DOHH2 (cell line): Measurements from ENCODE around the gene CEP41.

Source experiments
- H3F3A ChIP-seq: fragments of 200-600 bp; sonication (generic), shearing (Covaris generic); 2 replicates; pipeline ENCODE4 v1.6.0; 2016; ENCODE audit warnings: antibody characterized with exemption, mild to moderate bottlenecking; ENCODE audit not compliant: control insufficient read depth, insufficient read depth
- H3K27ac ChIP-seq: fragments of 200-600 bp; sonication (generic); 2 replicates; pipeline ENCODE4 v1.5.1; 2014; ENCODE audit warnings: low read depth, mild to moderate bottlenecking, low read length, moderate library complexity
- H3K27me3 ChIP-seq: fragments of 200-600 bp; sonication (generic); 2 replicates; pipeline ENCODE4 v1.6.1; 2014; ENCODE audit warnings: mild to moderate bottlenecking, low read length, mixed read lengths; ENCODE audit not compliant: control insufficient read depth
- H3K36me3 ChIP-seq: fragments of 200-600 bp; sonication (generic); 2 replicates; pipeline ENCODE4 v1.6.1; 2014; ENCODE audit warnings: mild to moderate bottlenecking, low read length, moderate library complexity, mixed read lengths; ENCODE audit not compliant: control insufficient read depth
- H3K4me1 ChIP-seq: fragments of 200-600 bp; sonication (generic); 2 replicates; pipeline ENCODE4 v1.6.1; 2014; ENCODE audit warnings: mild to moderate bottlenecking, low read length, mixed read lengths; ENCODE audit not compliant: control insufficient read depth
- H3K4me2 ChIP-seq: fragments of 200-600 bp; sonication (generic); 2 replicates; pipeline ENCODE4 v1.6.0; 2014; ENCODE audit warnings: mild to moderate bottlenecking, low read length, moderate library complexity
- H3K4me3 ChIP-seq: fragments of 200-600 bp; sonication (generic); 2 replicates; pipeline ENCODE4 v1.5.1; 2014; ENCODE audit warnings: mild to moderate bottlenecking, low read length, mixed read lengths
- H3K79me2 ChIP-seq: fragments of 200-600 bp; sonication (generic); 2 replicates; pipeline ENCODE4 v1.6.1; 2014; ENCODE audit warnings: mild to moderate bottlenecking, low read length, mixed read lengths; ENCODE audit not compliant: control insufficient read depth
- H3K9me2 ChIP-seq: fragments of 200-600 bp; sonication (generic); replicated peaks from 2 replicates; pipeline ENCODE4 v1.6.1; 2014; ENCODE audit warnings: mild to moderate bottlenecking, low read length, mixed read lengths; ENCODE audit not compliant: control insufficient read depth
- H3K9me3 ChIP-seq: fragments of 200-600 bp; sonication (generic); 2 replicates; pipeline ENCODE4 v1.6.1; 2014; ENCODE audit warnings: antibody characterized with exemption, low read length, mixed read lengths; ENCODE audit not compliant: control insufficient read depth, insufficient read depth
- H4K20me1 ChIP-seq: fragments of 200-600 bp; sonication (generic); 2 replicates; pipeline ENCODE4 v1.6.0; 2014; ENCODE audit warnings: low read depth, mild to moderate bottlenecking, antibody characterized with exemption, low read length, moderate library complexity; ENCODE audit not compliant: control insufficient read depth, insufficient read depth
- CTCF ChIP-seq: fragments of 200-600 bp; sonication (generic); IDR thresholded peaks from one replicate; pipeline ENCODE4 v1.5.1; 2014; ENCODE audit warnings: antibody characterized with exemption, mild to moderate bottlenecking, low read depth, low read length; ENCODE audit not compliant: poor library complexity, severe bottlenecking
- EZH2phosphoT487 ChIP-seq: fragments of 200-600 bp; sonication (generic); IDR thresholded peaks from 2 replicates; pipeline ENCODE4 v1.6.1; 2017; ENCODE audit warnings: borderline replicate concordance, mild to moderate bottlenecking, antibody characterized with exemption, low read length, moderate library complexity, mixed read lengths

CEP41 gene

DNA sequence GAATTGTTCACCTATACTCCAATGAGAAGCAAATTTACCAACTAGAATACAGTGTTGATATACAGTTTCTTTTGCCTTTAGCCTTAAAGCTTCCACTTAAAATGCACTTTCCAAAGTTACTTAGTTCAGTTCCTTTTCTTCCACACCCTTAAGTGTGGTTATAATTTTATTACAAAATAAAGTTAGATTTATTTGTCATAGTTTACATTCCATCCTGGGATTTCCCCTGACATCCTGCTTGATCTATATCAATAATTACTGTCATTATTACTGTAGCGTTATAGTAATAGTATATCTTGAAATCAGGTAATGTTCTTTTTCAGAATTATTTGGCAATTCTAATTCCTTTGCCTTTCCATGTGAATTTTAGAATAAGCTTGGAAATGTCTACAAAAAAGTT, 27.8 kb upstream of the CEP41 start:
- Histone ChIP-seq H3F3A (no peaks in the 10 kb centered on the region), H3K4me1 (peaks cover 10% of the 10 kb centered on the region), H3K4me2 (no peak overlapping the region)

GRCh38 chr7:130463553-130464434, 23.0 kb upstream of the CEP41 start:
- Histone ChIP-seq H3F3A (no peaks in the 10 kb centered on the region), H4K20me1 (no peaks in the 10 kb centered on the region), H3K4me2 (no peak overlapping the region), H3K4me3 (no peak overlapping the region), H3K27me3 (peaks cover 48% of the 10 kb centered on the region), H3K4me1 (no peaks in the 10 kb centered on the region), H3K9me3 (peaks cover 8% of the 10 kb centered on the region), H3K27ac (no peak overlapping the region), H3K9me2 (no peaks in the 10 kb centered on the region), H3K36me3 (no peaks in the 10 kb centered on the region), H3K79me2 (no peaks in the 10 kb centered on the region)
- TF ChIP-seq EZH2phosphoT487 (no peak), CTCF (no peak)

More for the DNA sequence above, 27.8 kb upstream of the CEP41 start:
- Histone ChIP-seq H3K9me3 (no peaks in the 10 kb centered on the region), H3K9me2 (no peaks in the 10 kb centered on the region), H3K79me2 (no peaks in the 10 kb centered on the region), H4K20me1 (no peaks in the 10 kb centered on the region), H3K27me3 (peaks cover 28% of the 10 kb centered on the region), H3K36me3 (no peaks in the 10 kb centered on the region), H3K4me3 (no peak overlapping the region), H3K27ac (no peak overlapping the region)
- TF ChIP-seq CTCF (no peak), EZH2phosphoT487 (no peak)

GRCh38 chr7:130461272-130461671, 20.5 kb upstream of the CEP41 start:
- Histone ChIP-seq H3K79me2 (no peaks in the 10 kb centered on the region), H3K27ac (no peak overlapping the region), H3K4me2 (no peak overlapping the region), H3K4me1 (no peaks in the 10 kb centered on the region), H3K9me2 (no peaks in the 10 kb centered on the region), H3K9me3 (peaks cover 8% of the 10 kb centered on the region), H3K27me3 (peaks cover 38% of the 10 kb centered on the region), H3F3A (no peaks in the 10 kb centered on the region), H4K20me1 (no peaks in the 10 kb centered on the region), H3K4me3 (no peak overlapping the region), H3K36me3 (no peaks in the 10 kb centered on the region)
- TF ChIP-seq EZH2phosphoT487 (no peak), CTCF (no peak)
